Tibial artery (tissue), 4 donors: ENCODE measurements around the gene TNFRSF19.
"Not testable (repeated sequence)": the region's sequence is repeated elsewhere in the genome, so short reads cannot be mapped to it uniquely, and the experiment has no call there.

ENCODE experiments used
- DNase-seq, 2 donors: peaks; one replicate each; pipeline ENCODE4 v3.0.0-alpha.2; 2019
- H3K27ac ChIP-seq, 2 donors: fragments of 200-600 bp; sonication (generic) in 1 of 2; 1 replicate in 1 of 2; 2 replicates in 1 of 2; pipeline ENCODE4 v1.5.1; 2018 to 2019; ENCODE audit warnings: mild to moderate bottlenecking in 1 of 2
- H3K27me3 ChIP-seq, 2 donors: fragments of 200-600 bp; sonication (generic) in 1 of 2; one replicate each; pipeline versions ENCODE4 v1.5.1 to v1.6.0; 2016 to 2019
- H3K36me3 ChIP-seq, 3 donors: fragments of 200-600 bp; sonication (generic) in 2 of 3; one replicate each; pipeline ENCODE4 v1.5.1; 2016 to 2019; ENCODE audit warnings: mild to moderate bottlenecking in 2 of 3
- H3K4me1 ChIP-seq, 4 donors: fragments of 200-600 bp; sonication (generic) in 2 of 4; 1 replicate in 3 of 4; 2 replicates in 1 of 4; pipeline ENCODE4 v1.5.1; 2016 to 2019
- H3K4me3 ChIP-seq, 2 donors: fragments of 200-600 bp; sonication (generic) in 1 of 2; 1 replicate in 1 of 2; 2 replicates in 1 of 2; pipeline ENCODE4 v1.5.1; 2018 to 2019; ENCODE audit warnings: mild to moderate bottlenecking in 2 of 2
- H3K9me3 ChIP-seq, 3 donors: fragments of 200-600 bp; sonication (generic) in 1 of 3; one replicate each; pipeline ENCODE4 v1.5.1; 2016 to 2019
- CTCF ChIP-seq, 2 experiments: fragments of 200-600 bp in 1 of 2; fragments of 450-650 bp in 1 of 2; IDR thresholded peaks; one replicate each; pipeline ENCODE4 v1.5.1; 2017 to 2019; ENCODE audit warnings: antibody characterized with exemption in 2 of 2, mild to moderate bottlenecking in 1 of 2, moderate library complexity in 1 of 2
- intact Hi-C: fragments of 100-400 bp; cut with DNase I; formaldehyde crosslinking; loops from one replicate; pipeline ENCODE4 v1.15.0; 2023; ENCODE audit warnings: low total_unique reads

Gene TNFRSF19

GRCh38 chr13:23674795-23675640, 104.8 kb downstream of the TNFRSF19 start:
- TF ChIP-seq CTCF (IDR thresholded peaks at IDR 0.05), result no peak
- peaks cover 0 to 3% (median 0%) of the 10 kb centered on the region in 3 donors for H3K9me3 ChIP-seq
- H3K4me1 ChIP-seq, result no peaks in the 10 kb centered on the region
- no peaks in the 10 kb centered on the region for H3K36me3 ChIP-seq
- H3K27me3 ChIP-seq, result no peaks in the 10 kb centered on the region
- H3K4me3 ChIP-seq, result no peak overlapping the region
- no peak for DNase-seq
- intact Hi-C loops, result no loop called here
- no peak overlapping the region for H3K27ac ChIP-seq

- intact Hi-C loops, H3K4me1 ChIP-seq, H3K9me3 ChIP-seq: not testable (repeated sequence)
These were observed 107.6 kb downstream of the TNFRSF19 start for GRCh38 chr13:23677679-23678288.

GRCh38 chr13:23678795-23679194, 108.6 kb downstream of the TNFRSF19 start:
- Histone ChIP-seq H3K9me3 (peaks cover 0 to 3% (median 0%) of the 10 kb centered on the region in 3 donors), H3K27me3 (no peaks in the 10 kb centered on the region), H3K4me1 (no peaks in the 10 kb centered on the region), H3K4me3 (no peak overlapping the region), H3K36me3 (no peaks in the 10 kb centered on the region), H3K27ac (no peak overlapping the region)
- intact Hi-C loops, result no loop called here
- no peak for TF ChIP-seq CTCF (IDR thresholded peaks at IDR 0.05)
- no peak for DNase-seq

More at GRCh38 chr13:23677679-23678288, 107.6 kb downstream of the TNFRSF19 start:
- not testable (repeated sequence) for DNase-seq, H3K36me3 ChIP-seq, H3K27me3 ChIP-seq, H3K4me3 ChIP-seq, H3K27ac ChIP-seq

GRCh38 chr13:23679220-23679619, 109.0 kb downstream of the TNFRSF19 start:
- H3K9me3 ChIP-seq, result peaks cover 0 to 3% (median 0%) of the 10 kb centered on the region in 3 donors
- no peaks in the 10 kb centered on the region for H3K36me3 ChIP-seq
- H3K4me1 ChIP-seq, result no peaks in the 10 kb centered on the region
- no peak for TF ChIP-seq CTCF (IDR thresholded peaks at IDR 0.05)
- DNase-seq, result no peak
- H3K27me3 ChIP-seq, result no peaks in the 10 kb centered on the region
- H3K27ac ChIP-seq, result no peak overlapping the region
- intact Hi-C loops, result no loop called here
- no peak overlapping the region for H3K4me3 ChIP-seq

GRCh38 chr13:23680845-23681669, 110.8 kb downstream of the TNFRSF19 start:
- Histone ChIP-seq H3K36me3 (no peaks in the 10 kb centered on the region), H3K9me3 (peaks cover 0 to 6% (median 3%) of the 10 kb centered on the region in 3 donors), H3K4me1 (no peaks in the 10 kb centered on the region), H3K27ac (no peak overlapping the region), H3K27me3 (no peaks in the 10 kb centered on the region), H3K4me3 (no peak overlapping the region)
- intact Hi-C loops, result no loop called here
- no peak for TF ChIP-seq CTCF (IDR thresholded peaks at IDR 0.05)
- no peak for DNase-seq
